GM12878 (cell line): ENCODE results near the gene PRMT5. TPM values are rescaled to one million over a fixed set of nuclear protein-coding genes. Genes with fewer than 3 reads are reported as not detected.
A peak's percentile ranks its signal among the peaks of the same experiment; 100 is the strongest.

Experiments
- ATAC-seq: fragments of 200-7000 bp; cut with Tn5 transposase; 3 replicates; pipeline ENCODE4 v1.9.1; 2020; ENCODE audit warnings: mild to moderate bottlenecking, moderate library complexity
- BruUV-seq: library from RNA; stranded (reverse); fragments of 400-500 nt; replicated peaks from 2 replicates; lab custom pipeline; 2021; lab: Mats Ljungman, UMichigan
- CTCF ChIA-PET: fragments of 300-600 bp; sonication (Branson Sonifier 250); formaldehyde crosslinking; extraction: SDS; loops from one replicate; lab custom pipeline; 2021; ENCODE audit warnings: inconsistent platforms; lab: Yijun Ruan, JAX
- POLR2A ChIA-PET: fragments of 350-600 bp; formaldehyde crosslinking; extraction: SDS; loops from one replicate; lab custom pipeline; 2021; ENCODE audit warnings: inconsistent platforms; lab: Charles Lee
- RAD21 ChIA-PET: fragments of 300-600 bp; sonication (Branson Sonifier 250); formaldehyde crosslinking; loops from one replicate; lab custom pipeline; 2023; ENCODE audit warnings: antibody characterized with exemption; ENCODE audit not compliant: unreplicated experiment; lab: Charles Lee
- SMC1A ChIA-PET: fragments of 300-600 bp; sonication (Branson Sonifier 250); formaldehyde crosslinking; loops from one replicate; lab custom pipeline; 2023; ENCODE audit not compliant: unreplicated experiment, uncharacterized antibody; lab: Charles Lee
- DNase-seq: peaks from one replicate; pipeline ENCODE4 v3.0.0-alpha.2; 2011; ENCODE audit warnings: low read depth, low spot score
- FAIRE-seq: peaks from 3 replicates; lab custom pipeline; 2011; peaks lifted over from hg19 to GRCh38; lab: Jason Lieb, UNC
- H2AFZ ChIP-seq: 2 replicates; pipeline ENCODE4 v1.6.0; 2011; ENCODE audit warnings: low read depth, low read length, control low read depth; ENCODE audit not compliant: control insufficient read depth
- H3K27ac ChIP-seq: 2 replicates; pipeline ENCODE4 v1.5.1; 2011; ENCODE audit warnings: control low read depth; ENCODE audit not compliant: control insufficient read depth, insufficient read depth
- H3K27me3 ChIP-seq, 2 experiments: replicated peaks in 1 of 2; 2 replicates each; pipeline versions ENCODE4 v1.6.0 to v1.6.1; 2011; ENCODE audit warnings: low read length in 1 of 2; ENCODE audit not compliant: control insufficient read depth in 2 of 2, insufficient read depth in 2 of 2
- H3K36me3 ChIP-seq, 2 experiments: 2 replicates each; pipeline ENCODE4 v1.5.1; 2011; ENCODE audit warnings: low read length in 1 of 2; ENCODE audit not compliant: control insufficient read depth in 2 of 2, insufficient read depth in 2 of 2
- H3K4me1 ChIP-seq: 2 replicates; pipeline ENCODE4 v1.6.1; 2011; ENCODE audit warnings: mild to moderate bottlenecking, low read length, moderate library complexity, mixed read lengths; ENCODE audit not compliant: control insufficient read depth, insufficient read depth
- H3K4me2 ChIP-seq: 2 replicates; pipeline ENCODE4 v1.6.0; 2011; ENCODE audit warnings: control low read depth; ENCODE audit not compliant: control insufficient read depth, insufficient read depth
- H3K4me3 ChIP-seq: fragments of 200-600 bp; sonication (generic); 2 replicates; pipeline ENCODE4 v1.5.1; 2016
- H3K79me2 ChIP-seq: 2 replicates; pipeline ENCODE4 v1.6.0; 2011; ENCODE audit warnings: low read length; ENCODE audit not compliant: control insufficient read depth, insufficient read depth
- H3K9ac ChIP-seq: 2 replicates; pipeline ENCODE4 v1.8.0; 2011; ENCODE audit warnings: low read length, control low read depth, mixed read lengths; ENCODE audit not compliant: control insufficient read depth, insufficient read depth
- H3K9me3 ChIP-seq: replicated peaks from 3 replicates; pipeline ENCODE4 v1.5.1; 2011; ENCODE audit warnings: mild to moderate bottlenecking, low read length; ENCODE audit not compliant: control insufficient read depth, insufficient read depth
- H4K20me1 ChIP-seq: 2 replicates; pipeline ENCODE4 v1.6.0; 2011; ENCODE audit not compliant: control insufficient read depth, insufficient read depth
- BRCA1 ChIP-seq: IDR thresholded peaks from 2 replicates; pipeline ENCODE4 v1.6.1; 2011; ENCODE audit warnings: low read depth, low read length, improper control_type of control experiment
- EED ChIP-seq: sonication (generic); IDR thresholded peaks from 2 replicates; pipeline ENCODE4 v1.6.1; 2016; ENCODE audit warnings: antibody characterized with exemption, low read depth
- EP300 ChIP-seq, 2 experiments: fragments of 150-350 bp in 1 of 2; IDR thresholded peaks; 2 replicates each; pipeline ENCODE4 v1.6.1; 2011 to 2012; ENCODE audit warnings: low read depth in 2 of 2, low read length in 2 of 2, borderline replicate concordance in 1 of 2, improper control_type of control experiment in 1 of 2, inconsistent platforms in 1 of 2; ENCODE audit not compliant: control insufficient read depth in 1 of 2
- MEF2B ChIP-seq: fragments of 450-650 bp; IDR thresholded peaks from 2 replicates; pipeline ENCODE4 v1.6.1; 2018; ENCODE audit warnings: mild to moderate bottlenecking, moderate library complexity; ENCODE audit not compliant: partially characterized antibody, poor library complexity, severe bottlenecking
- RBBP5 ChIP-seq: fragments of 200-600 bp; sonication (generic); conservative IDR thresholded peaks from 2 replicates; pipeline ENCODE4 v1.6.1; 2016
- SMC3 ChIP-seq: IDR thresholded peaks from 2 replicates; pipeline ENCODE4 v1.6.1; 2011; ENCODE audit warnings: low read length, improper control_type of control experiment, borderline replicate concordance
- TCF7 ChIP-seq: IDR thresholded peaks from 2 replicates; pipeline ENCODE4 v1.6.1; 2014; ENCODE audit warnings: antibody characterized with exemption, borderline replicate concordance
- ZBED1 ChIP-seq: IDR thresholded peaks from 2 replicates; pipeline ENCODE4 v1.6.1; 2016; ENCODE audit warnings: borderline replicate concordance
- ZSCAN29 ChIP-seq: fragments of 450-650 bp; IDR thresholded peaks from 2 replicates; pipeline ENCODE4 v1.6.1; 2017; ENCODE audit warnings: mild to moderate bottlenecking, moderate library complexity
- WGBS: methylation state at CpG from one replicate; pipeline ENCODE4 v1.1.6; 2016; ENCODE audit warnings: low lambda C conversion rate; ENCODE audit not compliant: insufficient replicate concordance, insufficient coverage; ENCODE audit errors: missing lambda C conversion rate; 5-methylcytosine and 5-hydroxymethylcytosine counted together
- in situ Hi-C: fragments of 300-500 bp; cut with MboI; formaldehyde crosslinking; loops from 9 replicates; pipeline ENCODE4 v1.14.3; 2018; ENCODE audit warnings: mixed read lengths
- intact Hi-C: fragments of 100-400 bp; cut with micrococcal nuclease; formaldehyde crosslinking; loops from one replicate; pipeline ENCODE4 v1.14.2; 2022; ENCODE audit not compliant: unreplicated experiment
- polyA plus RNA-seq, 11 experiments: library from polyadenylated mRNA; depleted of rRNA in 4 of 11; unstranded in 6 of 11; stranded (reverse) in 5 of 11; fragments of >200 nt; fragmentation: Nextera tagmentation in 4 of 11; fragmentation: Illumina TruSeq in 1 of 11; extraction: Ambion mirVana in 4 of 11; extraction: Trizol in 1 of 11; gene quantifications; 1 replicate in 1 of 11; 2 replicates in 10 of 11; pipeline versions ENCODE4 v1.2.1 to v1.2.3, GENCODE V29; 2011 to 2016; ENCODE audit warnings: inconsistent platforms in 2 of 11, missing spikeins in 2 of 11, low read depth in 1 of 11
- total RNA-seq, 4 experiments: library from RNA; depleted of rRNA in 3 of 4; stranded (reverse); fragments of >200 nt in 3 of 4; fragmentation: Illumina TruSeq in 1 of 4; extraction: Trizol in 1 of 4; gene quantifications; 2 replicates each; pipeline versions ENCODE4 v1.2.1 to v1.2.3, GENCODE V29; 2013 to 2021
- TF ChIP-seq, protein P1 (sequence below): fragments of 450-650 bp; formaldehyde crosslinking; IDR thresholded peaks from 2 replicates; pipeline ENCODE4 v1.5.0; 2022; ENCODE audit warnings: mild to moderate bottlenecking, missing genetic modification characterization
- TF ChIP-seq, protein P2 (sequence below): fragments of 450-650 bp; IDR thresholded peaks from 2 replicates; pipeline ENCODE4 v1.6.1; 2014; ENCODE audit warnings: mild to moderate bottlenecking
- TF ChIP-seq, protein P3 (sequence below): fragments of 450-650 bp; IDR thresholded peaks from 2 replicates; pipeline ENCODE4 v1.6.1; 2017; ENCODE audit warnings: low read depth, mild to moderate bottlenecking, moderate library complexity

Gene PRMT5
- total and polyA plus RNA-seq, 10 of the 15 experiments (the other 5 are each of a cell fraction or from before 2014, with no cell fraction given), result 54.3 to 221 (median 111) TPM

DNA sequence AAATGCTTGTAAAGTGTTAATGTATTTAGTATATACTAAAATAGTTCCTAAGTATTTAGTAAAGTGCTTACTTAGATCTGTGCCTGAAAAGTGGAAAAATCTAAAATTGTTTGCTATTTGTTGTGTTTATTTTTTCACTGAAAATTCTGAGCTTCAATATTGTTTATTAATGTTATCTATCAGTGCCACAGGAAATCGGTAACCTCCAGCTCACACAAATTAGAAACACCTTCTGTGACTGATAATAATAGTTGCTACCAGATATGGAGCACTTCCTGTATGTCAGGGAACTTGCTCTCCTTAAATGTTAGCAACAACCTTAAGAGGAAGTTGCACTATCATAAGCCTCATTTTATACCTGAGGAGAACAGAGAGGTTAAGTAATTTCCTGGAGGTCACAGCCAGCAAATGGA, 58.4 kb downstream of the PRMT5 start:
- no TSS peak for BruUV-seq
- ATAC-seq (peak; percentile 64), FAIRE-seq (no peak), DNase-seq (no peak)
- H3K9ac ChIP-seq, result peak overlapping the region; percentile 90
- H2AFZ ChIP-seq, result peak overlapping the region; percentile 49; the same call in 1 of the 2 replicates
- H3K27ac ChIP-seq, result peak overlapping the region; percentile 93
- peak overlapping the region; percentile 74; the same call in 1 of the 2 replicates for H3K4me3 ChIP-seq
- in situ Hi-C loops, result no loop called here
- CTCF ChIA-PET, result interaction anchor here (0.8 to 6.9 kb wide), 19 partner anchors 11 to 435 kb away, joined by 3 to 174 read pairs (median 7); partner anchors contain the start of genes DAD1, MRPL52, OXA1L and PRMT5
- no peaks in the 10 kb centered on the region for H3K9me3 ChIP-seq
- no peaks in the 10 kb centered on the region for H3K27me3 ChIP-seq
- no peaks in the 10 kb centered on the region for H4K20me1 ChIP-seq
- SMC1A ChIA-PET, result interaction anchor here (0.6 to 4.9 kb wide), 17 partner anchors 9 to 301 kb away, joined by 3 to 110 read pairs (median 5); partner anchors contain the start of genes DAD1, HAUS4 and REM2
- intact Hi-C loops, result loop anchor here (1.0 to 5.0 kb wide), 2 partner anchors 16 to 46 kb away; partner anchors contain the start of gene RBM23
- peak overlapping the region; percentile 93 for H3K4me2 ChIP-seq
- H3K36me3 ChIP-seq, result peaks cover 11 to 14% of the 10 kb centered on the region in 2 experiments
- 0% methylated on average over 1 of the region's 1 CpG for WGBS
- H3K79me2 ChIP-seq, result peaks cover 18% of the 10 kb centered on the region
- peaks cover 8% of the 10 kb centered on the region for H3K4me1 ChIP-seq
- RAD21 ChIA-PET, result interaction anchor here (0.5 to 6.4 kb wide), 19 partner anchors 11 to 393 kb away, joined by 3 to 56 read pairs (median 4); partner anchors contain the start of genes ABHD4, OXA1L and RBM23
- POLR2A ChIA-PET, result interaction anchor here (0.5 to 3.9 kb wide), 20 partner anchors 10 to 311 kb away, joined by 3 to 45 read pairs (median 3); partner anchors contain the start of genes DAD1, PRMT5, RBM23 and REM2
- TF ChIP-seq SMC3, result no peak
- TF ChIP-seq ZSCAN29, result no peak
- TF ChIP-seq, protein P1, sequence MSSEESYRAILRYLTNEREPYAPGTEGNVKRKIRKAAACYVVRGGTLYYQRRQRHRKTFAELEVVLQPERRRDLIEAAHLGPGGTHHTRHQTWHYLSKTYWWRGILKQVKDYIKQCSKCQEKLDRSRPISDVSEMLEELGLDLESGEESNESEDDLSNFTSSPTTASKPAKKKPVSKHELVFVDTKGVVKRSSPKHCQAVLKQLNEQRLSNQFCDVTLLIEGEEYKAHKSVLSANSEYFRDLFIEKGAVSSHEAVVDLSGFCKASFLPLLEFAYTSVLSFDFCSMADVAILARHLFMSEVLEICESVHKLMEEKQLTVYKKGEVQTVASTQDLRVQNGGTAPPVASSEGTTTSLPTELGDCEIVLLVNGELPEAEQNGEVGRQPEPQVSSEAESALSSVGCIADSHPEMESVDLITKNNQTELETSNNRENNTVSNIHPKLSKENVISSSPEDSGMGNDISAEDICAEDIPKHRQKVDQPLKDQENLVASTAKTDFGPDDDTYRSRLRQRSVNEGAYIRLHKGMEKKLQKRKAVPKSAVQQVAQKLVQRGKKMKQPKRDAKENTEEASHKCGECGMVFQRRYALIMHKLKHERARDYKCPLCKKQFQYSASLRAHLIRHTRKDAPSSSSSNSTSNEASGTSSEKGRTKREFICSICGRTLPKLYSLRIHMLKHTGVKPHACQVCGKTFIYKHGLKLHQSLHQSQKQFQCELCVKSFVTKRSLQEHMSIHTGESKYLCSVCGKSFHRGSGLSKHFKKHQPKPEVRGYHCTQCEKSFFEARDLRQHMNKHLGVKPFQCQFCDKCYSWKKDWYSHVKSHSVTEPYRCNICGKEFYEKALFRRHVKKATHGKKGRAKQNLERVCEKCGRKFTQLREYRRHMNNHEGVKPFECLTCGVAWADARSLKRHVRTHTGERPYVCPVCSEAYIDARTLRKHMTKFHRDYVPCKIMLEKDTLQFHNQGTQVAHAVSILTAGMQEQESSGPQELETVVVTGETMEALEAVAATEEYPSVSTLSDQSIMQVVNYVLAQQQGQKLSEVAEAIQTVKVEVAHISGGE (CRISPR knock-in tag), result no peak
- 0 out of 4 replicates have a peak, but pooled peaks of 1 of the 2 experiments have one; percentile 26 for TF ChIP-seq EP300 (IDR thresholded peaks at IDR 0.05; ENCODE audit: borderline replicate concordance in 1 of 2, control insufficient read depth in 1 of 2, low read depth in 2 of 2, low read length in 2 of 2)
- no peak for TF ChIP-seq RBBP5
- no peak for TF ChIP-seq BRCA1
- TF ChIP-seq, protein P2, sequence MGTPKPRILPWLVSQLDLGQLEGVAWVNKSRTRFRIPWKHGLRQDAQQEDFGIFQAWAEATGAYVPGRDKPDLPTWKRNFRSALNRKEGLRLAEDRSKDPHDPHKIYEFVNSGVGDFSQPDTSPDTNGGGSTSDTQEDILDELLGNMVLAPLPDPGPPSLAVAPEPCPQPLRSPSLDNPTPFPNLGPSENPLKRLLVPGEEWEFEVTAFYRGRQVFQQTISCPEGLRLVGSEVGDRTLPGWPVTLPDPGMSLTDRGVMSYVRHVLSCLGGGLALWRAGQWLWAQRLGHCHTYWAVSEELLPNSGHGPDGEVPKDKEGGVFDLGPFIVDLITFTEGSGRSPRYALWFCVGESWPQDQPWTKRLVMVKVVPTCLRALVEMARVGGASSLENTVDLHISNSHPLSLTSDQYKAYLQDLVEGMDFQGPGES, result no peak
- peak; percentile 8; the same call in 1 of the 2 replicates for TF ChIP-seq TCF7
- no peak for TF ChIP-seq MEF2B
- TF ChIP-seq, protein P3, sequence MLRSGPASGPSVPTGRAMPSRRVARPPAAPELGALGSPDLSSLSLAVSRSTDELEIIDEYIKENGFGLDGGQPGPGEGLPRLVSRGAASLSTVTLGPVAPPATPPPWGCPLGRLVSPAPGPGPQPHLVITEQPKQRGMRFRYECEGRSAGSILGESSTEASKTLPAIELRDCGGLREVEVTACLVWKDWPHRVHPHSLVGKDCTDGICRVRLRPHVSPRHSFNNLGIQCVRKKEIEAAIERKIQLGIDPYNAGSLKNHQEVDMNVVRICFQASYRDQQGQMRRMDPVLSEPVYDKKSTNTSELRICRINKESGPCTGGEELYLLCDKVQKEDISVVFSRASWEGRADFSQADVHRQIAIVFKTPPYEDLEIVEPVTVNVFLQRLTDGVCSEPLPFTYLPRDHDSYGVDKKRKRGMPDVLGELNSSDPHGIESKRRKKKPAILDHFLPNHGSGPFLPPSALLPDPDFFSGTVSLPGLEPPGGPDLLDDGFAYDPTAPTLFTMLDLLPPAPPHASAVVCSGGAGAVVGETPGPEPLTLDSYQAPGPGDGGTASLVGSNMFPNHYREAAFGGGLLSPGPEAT, result no peak
- no peak for TF ChIP-seq EED
- no peak for TF ChIP-seq ZBED1
